NCI-H2029 treated with DMSO at 0.1 percent for 48 hours (cell line): ENCODE data around the gene KRTAP5-4.
"Not testable (repeated sequence)": the region's sequence is repeated elsewhere in the genome, so short reads cannot be mapped to it uniquely, and the experiment has no call there.

Experiments
- DNase-seq: peaks from one replicate; lab custom pipeline; 2025; lab: John Stamatoyannopoulos, UW

KRTAP5-4 gene

GRCh38 chr11:1637628-1638027 lies 15.7 kb upstream of the KRTAP5-4 start:
- DNase-seq = no peak

- DNase-seq = no peak
These were observed 14.5 kb upstream of the KRTAP5-4 start for GRCh38 chr11:1636291-1636950.

- DNase-seq = no peak
These were observed 11.9 kb upstream of the KRTAP5-4 start for GRCh38 chr11:1633864-1634263.

- no peak for DNase-seq
These were observed 10.2 kb upstream of the KRTAP5-4 start for GRCh38 chr11:1632053-1632714.

GRCh38 chr11:1631066-1631568 lies 9.2 kb upstream of the KRTAP5-4 start:
- DNase-seq = no peak

- DNase-seq = no peak
These were observed 8.3 kb upstream of the KRTAP5-4 start for GRCh38 chr11:1630271-1630670.

GRCh38 chr11:1629326-1630185 lies 7.6 kb upstream of the KRTAP5-4 start, which contains the start of gene KRTAP5-5:
KRTAP5-5 (plus strand) TSS chr11:1629775; CDS start chr11:1629841, 66 bp downstream.
- no peak for DNase-seq

- DNase-seq = no peak
These were observed 6.8 kb upstream of the KRTAP5-4 start for GRCh38 chr11:1628506-1629325.

- DNase-seq = no peak
These were observed 3.6 kb upstream of the KRTAP5-4 start for GRCh38 chr11:1625541-1625940.

GRCh38 chr11:1624621-1625020 lies 2.7 kb upstream of the KRTAP5-4 start:
- DNase-seq = no peak

- DNase-seq = no peak
These were observed 1.8 kb upstream of the KRTAP5-4 start for GRCh38 chr11:1623716-1624115.

- DNase-seq = no peak
These were observed 2.5 kb downstream of the KRTAP5-4 start for GRCh38 chr11:1619449-1619848.

- no peak for DNase-seq
These were observed 3.7 kb downstream of the KRTAP5-4 start for GRCh38 chr11:1618231-1618630.

GRCh38 chr11:1608363-1608762 lies 13.6 kb downstream of the KRTAP5-4 start, which contains the start of gene KRTAP5-3:
KRTAP5-3 (minus strand) TSS chr11:1608463; CDS start chr11:1608385, 78 bp downstream.
- DNase-seq = no peak

- not testable (repeated sequence) for DNase-seq
These were observed 14.0 kb downstream of the KRTAP5-4 start for GRCh38 chr11:1607901-1608300.

GRCh38 chr11:1607156-1607845 lies 14.6 kb downstream of the KRTAP5-4 start:
- not testable (repeated sequence) for DNase-seq

GRCh38 chr11:1605923-1606322 lies 16.0 kb downstream of the KRTAP5-4 start:
- DNase-seq = not testable (repeated sequence)

GRCh38 chr11:1604711-1605110 lies 17.2 kb downstream of the KRTAP5-4 start:
- no peak for DNase-seq

- DNase-seq = no peak
These were observed 17.8 kb downstream of the KRTAP5-4 start for GRCh38 chr11:1604181-1604580.

GRCh38 chr11:1603629-1604028 lies 18.3 kb downstream of the KRTAP5-4 start:
- peak; percentile 44 for DNase-seq

GRCh38 chr11:1601663-1602062 lies 20.3 kb downstream of the KRTAP5-4 start:
- DNase-seq = not testable (repeated sequence)
